Stimulated activated CD8-positive, alpha-beta memory T cell treated with anti-CD3 and anti-CD28 coated beads, Interleukin-12 subunit alpha, Interleukin-12 subunit beta, amount 100 ng/mL, for 1 hour (primary cell): ENCODE measurements around the gene GPD1L.
A peak's percentile ranks its signal among the peaks of the same experiment; 100 is the strongest.

ENCODE experiments used
- DNase-seq: peaks from one replicate; pipeline ENCODE4 v3.0.0-alpha.2; 2020; ENCODE audit warnings: low read depth

GPD1L gene

GRCh38 chr3:32137870-32138269 lies 31.4 kb downstream of the GPD1L start:
- DNase-seq, result no peak

DNA sequence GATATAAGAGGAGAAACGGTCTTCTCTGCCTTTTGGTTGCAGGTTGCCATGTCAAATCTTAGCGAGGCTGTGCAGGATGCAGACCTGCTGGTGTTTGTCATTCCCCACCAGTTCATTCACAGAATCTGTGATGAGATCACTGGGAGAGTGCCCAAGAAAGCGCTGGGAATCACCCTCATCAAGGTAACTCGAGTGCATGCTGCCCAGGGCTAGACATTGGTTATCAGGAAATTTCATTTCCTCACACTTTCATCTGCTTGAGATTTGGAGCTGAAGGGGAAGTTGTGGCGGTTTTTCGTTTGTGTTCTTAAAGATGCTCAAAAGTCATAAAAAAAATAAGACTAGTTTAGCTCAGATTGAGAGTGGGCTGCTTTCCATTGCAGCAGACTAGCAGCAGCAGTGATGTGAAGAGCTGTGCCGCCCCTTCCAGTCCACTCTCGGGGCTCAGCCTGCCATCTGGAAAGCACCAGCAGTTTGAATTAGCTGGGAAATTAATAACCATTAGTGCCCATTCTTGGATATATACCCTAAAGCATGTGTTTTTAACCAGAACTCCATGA lies 32.2 kb downstream of the GPD1L start:
- no peak for DNase-seq

- no peak for DNase-seq
Observed at GRCh38 chr3:32140943-32141342, 34.5 kb downstream of the GPD1L start.

GRCh38 chr3:32143849-32144757 lies 37.7 kb downstream of the GPD1L start:
- DNase-seq, result peak; percentile 23

- DNase-seq, result no peak
Observed at GRCh38 chr3:32146746-32147211, 40.4 kb downstream of the GPD1L start.

GRCh38 chr3:32147509-32147908 lies 41.1 kb downstream of the GPD1L start:
- DNase-seq, result no peak

- no peak for DNase-seq
Observed at GRCh38 chr3:32147933-32148332, 41.5 kb downstream of the GPD1L start.

GRCh38 chr3:32148351-32148750 lies 41.9 kb downstream of the GPD1L start:
- no peak for DNase-seq

GRCh38 chr3:32153414-32154204 lies 47.2 kb downstream of the GPD1L start:
- DNase-seq, result no peak

- no peak for DNase-seq
Observed at GRCh38 chr3:32154205-32154579, 47.8 kb downstream of the GPD1L start.

DNA sequence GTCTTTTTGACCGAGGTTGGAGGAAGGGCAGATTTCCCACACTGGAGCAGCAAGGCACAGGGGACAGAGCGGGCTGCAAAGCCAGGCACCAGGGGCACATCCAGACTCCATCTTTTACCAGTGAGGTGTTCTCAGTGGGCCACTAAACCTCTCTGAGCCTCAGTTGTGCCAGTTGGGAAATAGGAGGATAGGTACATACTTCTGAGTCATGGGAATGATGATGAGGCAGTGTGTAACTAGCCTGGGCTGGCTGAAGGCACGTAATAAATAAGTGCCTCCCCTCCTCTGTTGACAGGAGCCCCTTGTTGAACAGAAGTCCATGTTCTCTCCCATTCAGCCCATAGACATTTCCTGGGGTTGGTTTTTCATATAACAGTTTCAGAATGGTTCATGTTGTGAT lies 48.7 kb downstream of the GPD1L start:
- DNase-seq, result no peak

DNA sequence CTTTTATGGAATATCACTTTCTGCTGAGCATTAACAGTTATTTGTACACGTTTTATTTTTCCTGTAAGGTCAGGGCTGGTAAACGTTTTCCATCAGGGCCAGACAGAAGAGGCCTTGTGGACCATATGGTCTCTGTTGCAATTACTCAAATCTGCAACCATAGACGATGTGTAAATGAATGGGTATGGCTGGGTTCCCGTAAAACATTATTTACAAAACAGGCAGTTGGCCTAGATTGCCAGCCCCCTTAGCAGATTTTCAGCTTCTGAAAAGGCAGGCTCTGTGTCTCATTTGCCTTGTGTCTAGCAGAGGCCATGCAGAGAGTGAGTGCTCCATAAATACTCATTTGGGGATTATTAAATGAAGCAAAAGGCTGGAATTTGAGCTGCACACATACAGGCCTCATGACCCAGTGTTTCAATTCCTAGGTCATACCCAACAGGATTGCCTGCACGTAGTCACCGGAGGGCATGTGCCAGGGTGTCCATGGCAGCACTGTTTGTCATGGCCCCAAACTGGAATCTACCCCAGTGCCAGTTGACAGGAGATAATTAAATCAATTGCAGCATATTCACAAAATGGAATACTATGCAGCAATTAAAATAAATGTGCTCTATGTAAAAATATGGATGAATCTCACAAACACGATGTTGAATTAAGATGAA lies 51.3 kb downstream of the GPD1L start:
- no peak for DNase-seq

DNA sequence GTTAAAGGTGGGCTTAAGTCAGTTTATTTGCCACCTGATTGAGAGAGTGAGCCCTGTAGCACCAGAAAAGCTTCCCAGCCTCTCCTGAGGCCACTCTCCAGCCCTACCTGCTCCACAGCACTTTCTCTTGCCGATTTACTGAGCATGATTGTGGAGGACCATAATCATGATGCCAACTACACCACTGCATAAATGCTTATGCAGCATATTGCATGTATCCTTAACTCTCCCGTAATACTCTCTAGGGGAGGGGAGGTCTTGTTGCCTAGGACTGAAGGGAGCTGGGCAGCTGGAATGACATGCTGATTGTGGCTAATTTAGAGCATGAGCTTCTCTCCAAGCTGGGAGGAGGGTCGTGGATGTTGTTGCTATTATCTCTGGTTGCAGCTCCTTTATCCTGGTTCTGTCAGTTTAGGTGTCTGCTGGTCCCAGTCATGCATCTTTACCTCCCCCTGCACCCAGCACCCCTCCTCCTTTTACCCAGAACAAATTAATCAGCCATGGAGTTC lies 54.3 kb downstream of the GPD1L start:
- no peak for DNase-seq

DNA sequence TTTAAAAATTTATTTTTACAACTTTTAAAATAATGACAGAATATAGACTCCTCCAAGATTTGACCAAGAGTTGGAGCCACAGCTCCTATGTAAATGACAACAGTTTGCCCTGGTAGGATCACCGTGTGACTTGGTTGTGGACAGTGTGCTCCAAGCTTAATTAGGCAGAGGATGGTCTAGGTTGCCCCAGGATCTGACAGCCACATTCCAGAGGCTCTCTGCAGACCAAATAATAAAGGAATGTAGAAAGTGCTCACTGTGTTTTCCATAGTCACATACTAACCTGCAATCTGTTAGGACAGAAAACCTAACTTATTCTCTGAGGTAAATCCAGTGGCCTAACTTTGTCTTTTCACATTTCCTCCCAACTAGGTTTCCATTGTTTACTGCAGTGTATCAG lies 59.0 kb downstream of the GPD1L start:
- no peak for DNase-seq

GRCh38 chr3:32166654-32167053 lies 60.2 kb downstream of the GPD1L start:
- DNase-seq, result no peak

DNA sequence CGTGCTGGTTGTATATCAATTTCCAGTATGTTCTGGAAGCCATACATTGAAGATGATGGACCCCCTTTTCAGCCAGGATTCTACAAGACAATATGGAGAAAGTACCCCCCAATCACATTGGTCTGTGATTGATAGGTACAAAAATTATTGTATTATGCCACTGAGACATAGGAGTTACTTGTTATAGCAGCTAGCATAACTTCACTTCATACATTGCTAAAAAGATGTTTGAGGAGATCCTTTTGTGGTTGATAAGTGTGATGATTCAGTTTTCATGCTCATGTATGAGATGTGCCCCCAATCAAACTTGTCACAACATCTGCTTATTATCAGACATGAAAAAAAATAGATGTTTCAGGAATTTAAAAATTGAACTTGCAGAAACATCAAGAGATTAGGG lies 66.0 kb downstream of the GPD1L start:
- DNase-seq, result no peak

- peak; percentile 42 for DNase-seq
Observed at GRCh38 chr3:32175607-32176197, 69.3 kb downstream of the GPD1L start.

- peak; percentile 46 for DNase-seq
Observed at GRCh38 chr3:32176989-32177701, 70.7 kb downstream of the GPD1L start.

GRCh38 chr3:32177702-32178198 lies 71.3 kb downstream of the GPD1L start:
- DNase-seq, result peak; percentile 5

DNA sequence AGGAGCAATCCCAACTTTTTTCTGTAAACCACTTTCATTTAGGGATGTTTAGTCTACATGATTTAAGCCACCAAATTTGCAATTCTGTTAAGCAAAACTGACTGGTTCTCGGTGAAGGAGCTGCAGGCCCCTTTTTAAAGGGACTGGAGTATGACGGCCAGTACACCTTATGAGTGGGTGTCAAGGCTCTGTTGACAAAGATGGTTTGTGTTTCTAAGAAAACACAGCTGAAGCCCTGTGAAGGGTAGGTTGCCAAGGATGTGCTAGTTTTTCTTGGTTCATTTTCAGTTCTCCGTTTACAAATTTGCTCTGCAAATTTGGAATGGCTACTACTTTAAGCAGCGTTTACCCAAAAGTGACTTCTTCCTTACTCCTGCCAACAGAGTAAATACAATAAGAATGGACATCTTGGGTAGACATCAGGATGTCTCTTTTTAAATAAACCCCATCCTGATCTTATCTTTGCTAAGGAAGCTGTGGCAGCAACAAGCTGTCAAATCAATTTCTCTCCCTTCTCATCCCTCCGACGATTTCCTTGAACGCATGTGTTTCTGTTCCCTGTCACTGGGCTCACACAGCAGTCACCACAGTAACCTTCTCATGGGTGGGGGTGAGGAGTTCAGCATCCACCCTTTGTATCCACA lies 73.8 kb downstream of the GPD1L start:
- DNase-seq, result no peak
